Stimulated activated CD4-positive, alpha-beta T cell treated with anti-CD3 and anti-CD28 coated beads, Interleukin-1b, Interleukin-23, amount 100 ng/mL, for 1 hour (primary cell): ENCODE data around the gene CIAO2B.
"Not testable (repeated sequence)": the region's sequence is repeated elsewhere in the genome, so short reads cannot be mapped to it uniquely, and the experiment has no call there.

Experiments used
- DNase-seq, 2 donors: peaks; one replicate each; pipeline ENCODE4 v3.0.0-alpha.2; 2020; ENCODE audit warnings: low read depth in 2 of 2

Gene CIAO2B

GRCh38 chr16:66937725-66938337 is 3.6 kb upstream of the CIAO2B start:
- DNase-seq = no peak

- no peak for DNase-seq
Measured at GRCh38 chr16:66936889-66937554, 2.8 kb upstream of the CIAO2B start.

GRCh38 chr16:66936462-66936861 is 2.3 kb upstream of the CIAO2B start:
- DNase-seq = no peak

- no peak for DNase-seq
Measured at GRCh38 chr16:66935314-66936011, 1.3 kb upstream of the CIAO2B start, which contains the start of gene CES2. TSS of gene CES2 (plus strand) at chr16:66935516. CDS start at chr16:66935636, 120 bp downstream.

- not testable (repeated sequence) for DNase-seq
Measured at GRCh38 chr16:66934839-66935313, 674 bp upstream of the CIAO2B start.

GRCh38 chr16:66933776-66934137 is 445 bp downstream of the CIAO2B start:
- DNase-seq = peak; percentile 16 to 26

- DNase-seq = no peak
Measured at GRCh38 chr16:66932076-66932475, 2.1 kb downstream of the CIAO2B start.

- DNase-seq = no peak
Measured at GRCh38 chr16:66931665-66932064, 2.5 kb downstream of the CIAO2B start.

- no peak for DNase-seq
Measured at GRCh38 chr16:66930189-66930588, 4.0 kb downstream of the CIAO2B start.

GRCh38 chr16:66928702-66929388 is 5.4 kb downstream of the CIAO2B start:
- DNase-seq = no peak

- DNase-seq = no peak
Measured at GRCh38 chr16:66927918-66928649, 6.1 kb downstream of the CIAO2B start.

GRCh38 chr16:66926961-66927436 is 7.2 kb downstream of the CIAO2B start:
- no peak for DNase-seq

- no peak for DNase-seq
Measured at GRCh38 chr16:66926171-66926947, 7.8 kb downstream of the CIAO2B start.

- DNase-seq = no peak
Measured at GRCh38 chr16:66925322-66925840, 8.8 kb downstream of the CIAO2B start, which contains the start of gene RRAD. TSS of gene RRAD (minus strand) at chr16:66925535. CDS start at chr16:66925179, 356 bp downstream.

- no peak for DNase-seq
Measured at GRCh38 chr16:66924527-66925321, 9.5 kb downstream of the CIAO2B start.

GRCh38 chr16:66923866-66924265 is 10.3 kb downstream of the CIAO2B start:
- DNase-seq = no peak

GRCh38 chr16:66923247-66923731 is 10.9 kb downstream of the CIAO2B start:
- no peak for DNase-seq

- DNase-seq = no peak
Measured at GRCh38 chr16:66921729-66922450, 12.3 kb downstream of the CIAO2B start.
